DMS153 treated with DMSO at 0.1 percent for 48 hours (cell line): ENCODE measurements around the gene SC5D.

ENCODE experiments used
- DNase-seq: peaks from one replicate; lab custom pipeline; 2025; ENCODE audit not compliant: unreplicated experiment; lab: John Stamatoyannopoulos, UW

Gene SC5D, protein sequence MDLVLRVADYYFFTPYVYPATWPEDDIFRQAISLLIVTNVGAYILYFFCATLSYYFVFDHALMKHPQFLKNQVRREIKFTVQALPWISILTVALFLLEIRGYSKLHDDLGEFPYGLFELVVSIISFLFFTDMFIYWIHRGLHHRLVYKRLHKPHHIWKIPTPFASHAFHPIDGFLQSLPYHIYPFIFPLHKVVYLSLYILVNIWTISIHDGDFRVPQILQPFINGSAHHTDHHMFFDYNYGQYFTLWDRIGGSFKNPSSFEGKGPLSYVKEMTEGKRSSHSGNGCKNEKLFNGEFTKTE

DNA sequence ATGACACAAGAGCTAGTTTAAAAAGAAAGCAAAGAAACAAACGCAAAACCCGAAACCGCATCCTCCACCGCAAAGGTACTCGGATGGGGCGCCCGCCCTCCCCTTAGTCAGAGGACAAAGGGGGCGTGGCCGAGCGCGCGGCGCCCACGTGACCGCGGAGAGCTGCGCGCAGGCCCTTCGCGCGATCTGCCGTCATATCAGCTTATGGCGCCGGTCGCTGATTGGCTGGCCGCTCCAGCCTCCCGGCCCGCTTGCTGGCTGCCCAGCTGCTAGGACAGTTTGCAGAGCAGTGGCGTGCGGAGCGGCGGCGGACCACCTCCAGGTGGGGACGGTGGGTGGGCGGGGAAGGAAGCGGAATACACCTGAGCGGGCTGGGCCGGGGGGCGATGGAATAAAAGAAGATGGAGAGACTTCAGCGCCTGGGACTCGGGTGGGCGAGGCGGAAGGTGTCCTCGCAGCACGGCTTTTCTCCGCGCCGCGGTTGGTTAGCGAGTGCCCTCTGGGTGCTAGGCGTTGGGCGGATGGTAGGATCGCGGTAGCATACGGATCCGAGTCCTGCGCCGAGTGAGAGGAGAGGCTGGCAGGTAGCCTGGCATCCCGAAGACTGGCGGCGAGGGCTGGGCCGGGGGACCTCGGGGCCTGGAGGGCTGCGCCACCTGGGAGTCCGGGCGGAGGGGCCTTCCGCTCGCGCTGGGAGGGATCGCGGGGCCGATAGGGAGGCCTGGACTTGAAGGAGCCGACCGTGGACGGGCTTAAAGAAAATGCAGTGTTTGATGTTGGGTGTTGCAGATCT, at the start of gene SC5D:
TSS of gene SC5D (plus strand) at position 277 of the 793 bp plus-strand sequence. CDS start 10,605 bp downstream, outside the sequence.
- DNase-seq = peak; percentile 89

DNA sequence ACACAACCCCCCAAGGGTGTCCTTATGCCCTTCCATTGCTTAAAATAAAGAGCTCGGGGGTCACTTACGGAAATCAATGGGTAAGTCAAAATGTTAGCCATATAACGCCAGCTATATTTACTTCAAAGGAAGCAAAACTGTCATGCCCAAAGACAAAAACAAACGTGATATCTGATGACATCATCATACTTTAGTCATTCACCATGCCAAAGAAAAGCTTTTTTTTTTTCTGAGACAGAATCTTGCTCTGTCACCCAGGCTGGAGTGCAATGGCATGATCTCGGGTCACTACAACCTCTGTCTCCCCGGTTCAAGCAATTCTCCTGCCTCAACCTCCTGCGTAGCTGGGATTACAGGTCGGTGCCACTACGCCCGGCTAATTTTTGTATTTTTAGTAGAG, 47.7 kb upstream of the SC5D start:
- no peak for DNase-seq

DNA sequence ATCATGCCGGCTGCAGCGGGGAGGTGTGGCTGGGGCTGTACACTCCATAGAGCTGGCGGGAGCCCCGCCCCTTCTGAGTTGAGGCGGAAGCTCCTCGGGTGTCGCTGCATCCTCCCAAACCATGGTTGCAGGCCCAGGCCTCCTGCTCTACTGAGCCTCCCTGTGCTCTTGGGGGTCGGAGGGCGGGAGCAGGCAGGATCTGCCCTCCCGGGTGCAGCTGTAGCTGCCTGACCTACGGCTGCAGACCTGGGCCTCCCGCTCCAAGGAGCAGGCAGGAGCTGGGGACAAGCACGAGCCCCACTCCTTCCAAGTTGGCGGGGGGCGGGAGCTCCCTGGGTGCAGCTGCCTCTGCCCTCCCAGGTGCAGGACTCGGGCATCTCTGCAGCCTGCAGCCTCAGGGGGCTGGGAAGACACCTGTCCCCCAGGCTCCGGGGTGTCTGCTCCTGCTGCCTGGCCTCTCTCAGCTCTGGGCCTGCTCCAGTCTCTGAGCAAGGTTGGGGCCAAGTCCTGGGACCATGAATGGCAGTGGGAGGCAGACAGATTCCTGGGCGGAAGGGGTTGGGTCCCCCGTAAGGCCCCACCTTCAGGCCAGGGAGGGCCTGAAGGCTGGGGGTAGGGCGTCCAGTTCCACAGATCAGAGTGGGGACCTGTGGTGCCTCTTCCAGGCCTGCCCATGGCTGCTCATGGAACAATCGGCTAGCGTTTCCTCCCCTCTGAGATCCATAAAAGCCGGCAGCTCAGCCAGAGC, 46.4 kb upstream of the SC5D start:
- no peak for DNase-seq

DNA sequence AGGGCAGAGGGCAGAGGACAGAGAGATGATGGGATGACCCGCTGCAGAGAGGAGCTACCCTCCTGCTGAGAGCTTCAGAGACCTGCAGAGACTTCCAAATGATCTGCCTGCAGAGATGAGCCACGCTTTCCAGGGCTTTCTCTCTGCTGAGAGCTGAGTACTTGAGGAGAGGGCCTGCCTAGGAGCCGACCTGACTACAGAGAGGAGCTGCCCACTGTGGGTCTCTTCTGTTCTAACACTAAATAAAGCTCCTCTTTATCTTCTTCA, 45.9 kb upstream of the SC5D start:
- no peak for DNase-seq

DNA sequence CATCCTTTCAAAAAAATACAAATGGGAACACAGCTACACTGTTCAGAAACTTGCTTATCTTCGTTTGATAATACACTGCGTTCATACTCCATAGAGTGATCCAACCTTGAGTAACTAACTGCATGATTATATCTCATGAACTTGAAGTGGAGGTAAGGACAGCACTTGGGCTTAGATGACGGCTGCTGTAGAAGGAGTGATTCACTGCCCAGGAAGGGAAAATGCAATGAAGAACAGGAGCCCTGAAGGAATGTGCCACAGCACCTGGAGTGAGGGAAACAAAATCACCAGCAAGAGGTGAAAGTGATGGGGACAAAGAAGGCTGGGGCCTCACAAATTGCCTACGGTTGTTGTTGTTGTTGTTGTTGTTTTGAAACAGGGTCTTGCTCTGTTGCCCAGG, 44.1 kb upstream of the SC5D start:
- no peak for DNase-seq

DNA sequence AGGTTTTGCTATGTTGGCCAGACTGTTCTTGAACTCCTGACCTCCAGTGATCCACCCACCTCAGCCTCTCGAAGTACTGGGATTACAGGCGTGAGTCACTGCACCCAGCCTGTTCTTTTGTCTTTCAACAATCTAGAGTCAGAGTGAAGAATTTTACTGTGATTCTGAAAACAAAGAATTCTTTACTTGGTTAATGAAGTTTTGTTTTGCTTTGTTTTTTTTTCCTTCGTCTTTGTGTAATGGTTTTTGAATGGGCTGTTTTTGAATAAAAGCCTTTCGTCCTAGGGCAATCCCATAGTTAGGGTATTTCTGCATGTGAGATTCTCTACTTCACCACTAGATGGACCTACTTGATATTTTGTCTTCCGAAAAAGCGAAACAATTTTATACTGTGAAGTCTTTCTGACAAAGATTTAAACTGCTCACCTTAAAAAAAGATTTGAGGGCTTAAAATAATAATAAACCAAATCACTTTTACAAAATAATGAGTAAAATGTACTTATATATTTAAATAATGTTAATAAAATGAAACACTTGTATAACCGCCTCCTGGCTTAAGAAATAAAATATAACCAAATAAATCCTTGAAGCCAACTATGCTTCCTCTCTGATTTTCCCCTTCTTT, 43.4 kb upstream of the SC5D start:
- DNase-seq = peak; percentile 3

DNA sequence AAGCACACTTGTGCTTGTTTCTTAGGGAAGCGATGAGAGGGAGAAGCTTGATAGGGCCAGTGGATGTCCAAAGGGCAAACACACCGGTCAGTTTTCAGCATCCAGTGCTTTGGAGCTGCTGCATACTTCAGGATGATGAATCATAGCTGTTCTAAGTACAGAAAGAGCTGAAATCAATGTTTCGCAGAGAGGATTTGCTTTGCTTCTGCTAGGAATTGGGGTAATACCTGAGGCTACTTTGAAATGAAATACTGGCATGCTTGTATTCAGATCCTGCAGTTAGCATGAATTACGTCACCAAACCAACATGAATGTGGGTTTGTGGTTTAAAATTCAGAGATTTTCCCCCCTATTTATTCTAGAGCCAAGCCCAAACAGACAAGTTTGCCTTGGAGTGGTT, 41.7 kb upstream of the SC5D start:
- no peak for DNase-seq

DNA sequence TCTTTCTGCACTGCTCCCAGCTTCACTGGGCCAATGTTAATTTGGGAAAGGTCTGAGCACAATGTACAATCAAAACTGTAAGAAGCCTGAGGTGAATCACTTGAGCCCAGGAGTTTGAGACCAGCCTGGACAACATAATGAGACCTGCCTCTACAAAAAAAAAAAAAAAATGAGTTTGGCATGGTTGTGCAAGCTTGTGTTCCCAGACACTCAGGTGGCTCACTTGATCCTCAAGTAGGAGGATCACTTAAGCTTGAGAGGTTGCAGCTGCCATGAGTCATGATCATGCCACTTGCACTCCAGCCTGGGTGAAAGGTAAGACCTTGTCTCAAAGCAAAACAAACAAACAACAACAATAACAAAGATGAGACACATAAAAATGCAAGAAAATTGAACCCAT, 38.6 kb upstream of the SC5D start:
- DNase-seq = no peak

DNA sequence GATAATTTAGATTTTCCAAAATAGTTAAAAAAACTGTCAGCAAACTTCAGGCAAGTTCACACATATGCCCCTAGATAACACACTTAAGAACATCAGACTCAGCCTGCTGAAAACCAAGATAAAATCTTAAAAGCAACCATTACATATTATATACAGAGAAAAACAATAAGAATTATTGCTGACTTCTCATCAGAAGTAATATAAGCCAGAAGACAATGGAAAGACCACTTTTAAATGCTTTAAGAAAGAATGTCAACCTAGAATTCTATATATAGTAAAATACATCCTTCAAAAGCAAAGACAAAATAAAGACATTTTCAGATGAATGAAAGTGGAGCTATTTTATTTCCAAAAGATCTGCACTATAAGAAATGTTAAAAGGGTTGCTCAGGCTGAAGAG, 37.8 kb upstream of the SC5D start:
- no peak for DNase-seq

DNA sequence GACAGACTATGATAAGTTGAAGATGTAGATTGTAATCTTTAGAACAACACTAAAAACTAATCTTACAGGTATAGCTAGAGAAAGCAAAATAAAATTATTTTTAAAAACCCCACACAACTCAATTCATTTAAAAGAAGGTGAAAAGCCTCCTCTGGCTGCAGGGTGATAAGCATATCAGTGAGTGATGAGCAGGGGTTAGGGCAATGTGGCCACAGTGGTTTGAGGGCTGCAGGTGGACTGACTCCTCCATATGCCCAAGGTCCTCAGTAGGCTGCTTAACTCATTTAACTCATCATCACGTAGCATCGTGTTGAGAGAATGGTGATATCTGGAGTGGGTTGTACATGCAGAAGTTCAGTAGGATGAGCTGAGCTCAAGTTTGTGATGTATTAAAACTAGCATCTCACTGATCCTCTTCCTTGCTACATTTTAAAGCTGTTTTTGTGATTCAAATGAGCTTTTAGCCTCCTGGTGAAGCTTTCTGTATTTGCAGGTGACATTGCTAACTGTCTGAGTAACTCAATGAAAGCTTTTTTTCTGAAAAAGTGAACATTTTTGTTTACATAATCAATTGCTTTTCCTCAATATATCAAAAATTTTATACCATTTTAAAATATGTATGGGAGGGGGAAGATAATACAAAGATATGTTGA, 37.0 kb upstream of the SC5D start:
- no peak for DNase-seq

DNA sequence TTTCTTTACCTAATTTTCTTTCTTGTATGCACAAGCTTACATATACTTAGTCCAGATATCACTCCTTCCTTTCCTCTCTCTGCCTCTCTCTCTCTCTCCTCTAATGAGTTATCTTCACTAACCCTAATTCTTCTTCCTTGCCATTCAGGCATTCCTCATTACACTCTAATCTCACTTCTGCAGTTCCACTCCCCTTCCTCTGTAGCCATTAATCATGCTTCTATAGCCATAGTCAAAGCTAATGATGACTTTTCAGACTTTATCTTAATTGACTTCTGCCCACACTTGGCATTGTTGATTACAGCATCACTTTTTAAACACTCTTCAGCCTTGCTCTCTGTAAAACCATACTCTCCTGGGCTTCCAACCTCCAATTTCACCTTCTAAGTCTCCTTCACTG, 35.3 kb upstream of the SC5D start:
- no peak for DNase-seq

DNA sequence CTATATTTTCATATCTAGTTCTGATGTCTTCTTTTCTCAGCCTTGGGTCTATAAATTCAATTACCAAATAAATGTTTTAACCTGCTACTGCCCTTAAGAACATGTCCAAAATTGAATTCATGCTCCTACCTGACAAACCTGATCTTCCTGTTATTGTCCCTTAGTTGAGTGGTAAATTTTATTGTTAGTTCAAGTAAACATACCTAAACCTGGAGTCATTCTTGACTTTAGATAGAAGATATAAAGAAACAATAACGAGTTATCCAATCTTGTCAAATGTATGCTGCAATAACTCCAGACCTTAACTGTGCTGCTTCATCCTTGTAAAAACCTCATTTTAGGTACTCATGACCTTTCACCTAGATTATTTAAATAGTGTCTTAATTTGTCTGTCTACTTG, 34.6 kb upstream of the SC5D start:
- DNase-seq = no peak

DNA sequence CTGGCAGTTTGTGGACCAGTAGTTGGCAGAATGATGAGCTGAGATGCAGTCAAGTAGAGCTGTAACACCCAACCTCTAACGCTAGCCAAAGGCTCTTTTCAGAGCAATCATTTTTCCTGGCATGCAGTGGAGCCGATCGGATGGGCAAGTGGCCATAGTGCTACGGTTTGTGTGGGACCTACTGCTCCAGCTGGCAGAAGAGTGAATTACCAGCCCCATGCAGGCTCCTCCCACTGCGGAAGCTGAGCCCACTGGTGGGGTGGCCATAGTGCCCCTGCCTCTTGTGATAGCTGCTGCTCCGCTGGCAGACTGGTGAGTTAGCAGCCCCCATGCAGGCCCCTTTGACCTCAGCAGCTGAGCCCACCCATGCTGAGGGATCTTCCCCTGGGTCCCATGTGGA, 27.0 kb upstream of the SC5D start:
- no peak for DNase-seq

DNA sequence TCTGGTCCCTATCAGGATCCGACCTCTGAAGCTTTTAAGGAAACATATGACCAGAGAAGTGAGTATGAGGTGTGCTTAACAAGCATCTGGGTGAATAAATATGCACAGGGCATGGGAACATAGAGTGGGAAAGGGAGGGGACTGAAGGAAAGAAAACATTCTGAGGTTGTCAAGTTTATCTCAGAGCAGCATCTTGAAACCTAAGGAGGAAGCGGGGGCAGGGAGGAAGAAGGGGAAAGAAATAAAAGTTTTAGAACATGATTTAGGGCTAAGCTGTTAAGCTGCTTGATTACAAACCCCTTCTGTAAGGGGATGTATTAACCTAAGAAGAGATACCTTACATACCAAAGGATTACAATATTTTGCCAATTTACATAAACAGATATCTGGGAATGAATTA, 24.0 kb upstream of the SC5D start:
- no peak for DNase-seq

DNA sequence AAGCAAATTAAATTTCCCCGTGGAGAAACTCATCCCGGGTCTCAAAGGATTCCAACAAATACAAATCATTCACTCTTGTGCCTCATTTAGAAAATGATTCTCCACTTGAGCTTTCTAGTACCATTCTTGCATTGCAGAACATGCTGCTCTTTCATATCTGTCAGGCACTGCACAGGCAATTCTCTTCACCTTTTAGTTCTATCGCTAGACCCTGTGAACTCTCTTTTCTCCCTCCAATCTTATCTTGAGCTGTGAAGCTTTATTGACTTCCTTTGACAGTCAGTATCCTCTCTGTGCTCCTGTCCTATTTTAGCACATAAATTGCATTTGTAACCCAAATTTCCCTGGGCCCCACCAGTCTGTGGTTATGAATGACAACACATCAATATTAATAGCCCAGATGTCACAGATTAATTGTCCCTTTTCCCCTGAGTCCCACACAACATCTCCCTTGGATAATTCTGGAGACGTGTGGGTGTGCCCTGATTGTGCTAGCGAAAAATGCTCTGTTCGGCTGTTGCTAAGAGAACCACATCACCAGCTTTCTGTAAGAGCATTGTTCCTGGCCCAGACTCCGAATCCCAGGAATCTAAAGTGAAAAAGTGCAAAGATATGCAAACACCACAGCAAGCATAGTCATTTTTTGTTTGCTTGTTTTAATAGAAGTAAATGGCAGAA, 22.4 kb upstream of the SC5D start:
- no peak for DNase-seq

DNA sequence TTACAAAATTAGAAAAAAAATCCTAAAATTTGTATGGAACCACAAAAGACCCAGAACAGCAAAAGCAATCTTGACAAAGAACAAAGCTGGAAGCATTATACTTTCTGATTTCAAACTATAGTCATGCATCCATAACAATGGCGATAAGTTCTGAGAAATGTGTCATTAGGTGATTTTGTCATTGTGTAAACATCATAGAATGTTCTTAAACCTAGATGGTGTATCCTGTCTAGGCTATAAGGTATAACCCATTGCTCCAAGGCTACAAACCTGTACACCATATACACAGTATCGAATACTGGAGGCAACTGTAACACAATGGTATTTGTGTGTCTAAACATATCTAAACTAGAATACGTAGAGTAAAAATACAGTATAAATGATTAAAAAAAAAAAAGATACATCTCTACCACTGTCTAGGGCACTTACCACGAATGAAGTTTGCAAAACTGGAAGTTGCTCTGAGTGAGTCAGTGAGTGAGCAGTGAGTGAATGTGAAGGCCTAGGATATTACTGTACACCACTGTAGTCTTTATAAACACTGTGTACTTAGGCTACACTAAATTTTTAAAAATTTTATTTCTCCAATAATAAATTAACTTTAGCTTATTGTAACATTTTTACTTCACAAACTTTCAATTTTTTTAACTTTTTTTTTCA, 18.1 kb upstream of the SC5D start:
- no peak for DNase-seq

DNA sequence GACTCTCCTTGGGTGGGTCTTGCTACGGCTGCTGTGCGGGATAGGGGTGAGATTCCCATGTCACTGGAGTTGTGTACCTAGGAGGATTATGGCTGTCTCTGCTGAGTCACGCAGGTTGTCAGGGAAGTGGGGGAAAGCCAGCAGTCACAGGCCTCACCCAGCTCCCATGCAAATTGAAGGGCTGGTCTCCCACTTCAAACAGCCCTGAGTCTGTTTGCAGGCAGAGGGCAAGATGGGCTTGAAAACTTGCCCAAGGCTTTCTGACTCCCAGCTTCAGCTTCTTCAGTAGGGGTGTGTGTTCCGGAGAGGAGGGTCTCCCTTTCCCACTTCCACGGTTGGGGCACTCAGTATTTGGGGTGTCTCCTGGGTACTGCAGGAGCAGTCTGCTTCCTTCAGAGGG, 10.9 kb upstream of the SC5D start:
- DNase-seq = no peak

DNA sequence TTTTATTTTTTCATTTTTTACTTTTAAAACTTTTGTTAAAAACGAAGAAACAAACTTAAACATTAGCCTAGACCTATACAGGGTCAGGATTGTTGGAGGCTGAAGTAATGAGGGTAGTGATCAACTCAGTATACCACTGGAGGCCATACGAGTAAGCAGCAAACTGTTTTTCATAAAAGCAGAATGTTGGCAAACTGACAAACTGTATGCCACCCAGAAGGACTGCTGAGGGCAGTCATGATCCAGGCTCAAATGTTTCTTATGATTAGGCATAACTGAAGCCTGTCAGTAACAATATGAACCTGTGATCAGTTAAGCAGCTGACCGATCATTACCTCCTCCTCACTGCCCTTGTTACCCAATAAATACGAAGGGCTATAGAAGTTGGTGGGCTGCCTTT, 10.2 kb upstream of the SC5D start:
- no peak for DNase-seq

DNA sequence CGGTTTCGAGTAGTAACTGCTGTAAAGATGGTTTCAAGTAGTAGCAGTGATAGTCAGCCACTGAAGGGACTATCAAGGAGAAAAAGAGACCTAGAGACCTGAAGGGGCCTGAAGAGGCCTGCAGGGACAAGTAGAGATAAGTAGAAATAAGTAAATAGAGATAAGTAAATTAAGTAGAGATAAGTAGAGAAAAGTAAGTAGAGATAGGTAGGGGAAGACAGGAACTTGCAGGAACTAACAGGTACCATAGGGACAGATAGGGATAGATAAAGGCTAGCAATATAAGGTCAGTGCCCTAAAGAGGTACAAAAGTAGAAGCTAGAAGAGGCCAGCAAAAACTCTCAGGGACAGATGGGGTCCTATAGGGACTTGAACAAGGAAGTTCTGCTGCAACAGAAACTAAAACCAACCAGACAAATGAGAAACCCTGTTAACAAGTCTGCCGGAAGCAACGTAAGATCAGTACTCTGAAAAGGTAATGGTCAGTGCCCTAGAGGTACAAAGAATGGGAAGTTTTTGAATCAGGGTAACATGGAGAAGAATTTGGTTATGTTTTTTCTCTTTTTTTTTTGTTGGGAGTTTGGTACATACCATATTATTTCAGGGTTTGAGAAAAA, 9.6 kb upstream of the SC5D start:
- no peak for DNase-seq

DNA sequence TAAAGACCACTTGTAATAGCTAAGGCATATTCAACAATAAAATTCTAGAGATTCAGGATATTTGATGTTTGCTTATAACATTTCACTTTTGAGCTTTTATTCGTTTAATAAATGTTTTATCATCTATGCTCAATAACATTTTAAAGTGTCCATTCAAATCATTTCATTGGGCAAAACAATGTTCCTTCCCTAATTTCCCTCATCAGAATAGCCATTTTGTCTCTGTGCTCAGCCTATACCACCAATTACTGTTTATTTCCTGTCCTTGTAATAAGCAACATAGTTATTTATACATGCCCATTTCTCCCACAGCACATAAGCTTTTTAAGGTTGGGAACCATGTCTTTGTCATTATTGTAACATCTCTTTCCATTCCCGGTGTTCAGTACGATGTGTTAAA, 1.3 kb upstream of the SC5D start:
- DNase-seq = no peak
